Iris pigment epithelial cell (primary cell): ENCODE measurements around the gene PRR29.
"Not testable (repeated sequence)": the region's sequence is repeated elsewhere in the genome, so short reads cannot be mapped to it uniquely, and the experiment has no call there.

Experiments
- DNase-seq: peaks from one replicate; pipeline ENCODE4 v3.0.0-alpha.2; 2011; ENCODE audit warnings: low read depth

The PRR29 gene

DNA sequence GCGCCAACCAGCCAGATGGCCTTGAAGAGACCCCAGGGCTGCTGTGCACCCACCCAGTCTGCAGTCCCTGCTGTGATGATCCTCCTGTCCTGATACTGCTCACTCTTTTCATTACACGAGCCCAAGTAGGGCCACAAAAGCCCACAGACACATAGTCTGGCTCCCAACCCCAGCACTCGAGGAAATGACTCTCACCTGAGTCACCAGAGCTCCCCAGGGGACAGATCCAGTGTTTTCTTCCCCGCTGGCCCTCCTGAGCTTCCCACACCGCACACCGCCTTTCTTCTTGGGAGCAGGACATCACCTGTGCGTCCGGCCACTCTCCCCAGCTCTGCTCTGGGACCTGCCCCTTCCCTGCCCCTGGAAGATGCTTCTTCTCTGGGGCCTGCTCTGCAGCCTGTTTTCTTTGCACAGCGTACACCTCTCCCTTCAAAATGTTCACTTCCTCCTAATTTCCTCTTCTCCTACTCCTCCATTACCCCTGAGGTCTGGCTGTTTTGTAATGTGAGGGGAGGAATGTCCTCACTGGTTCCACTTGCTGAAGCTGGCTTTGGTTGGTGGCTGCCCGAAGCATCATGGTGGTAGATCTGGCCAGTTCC, 23.5 kb upstream of the PRR29 start:
- DNase-seq, result peak; percentile 50

DNA sequence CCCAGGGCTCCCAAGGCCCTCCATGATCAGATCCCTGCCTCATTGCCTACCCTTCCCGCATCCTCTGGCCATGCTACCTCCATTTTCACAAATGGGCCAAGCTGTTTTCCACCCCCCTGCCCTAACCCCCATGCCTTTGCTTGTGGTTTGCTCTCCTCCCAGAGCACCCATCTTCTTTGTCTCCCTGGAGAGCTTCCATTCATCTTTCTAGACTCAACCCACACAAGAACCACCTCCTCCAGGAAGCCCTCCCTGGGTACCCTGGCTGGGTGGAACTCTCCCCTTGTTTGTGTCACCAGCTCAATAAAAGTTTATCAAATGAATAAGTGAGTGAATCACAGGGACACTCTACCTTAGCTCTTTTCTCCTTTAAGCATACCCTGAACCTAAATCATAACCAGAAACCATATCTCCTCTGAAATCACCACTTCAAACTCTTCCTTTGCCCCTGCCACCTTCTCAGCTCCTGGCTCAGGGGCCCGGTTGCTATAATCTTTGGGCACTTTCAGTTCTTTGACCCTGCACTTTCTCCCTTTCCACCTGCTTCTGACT, 22.5 kb upstream of the PRR29 start:
- no peak for DNase-seq

DNA sequence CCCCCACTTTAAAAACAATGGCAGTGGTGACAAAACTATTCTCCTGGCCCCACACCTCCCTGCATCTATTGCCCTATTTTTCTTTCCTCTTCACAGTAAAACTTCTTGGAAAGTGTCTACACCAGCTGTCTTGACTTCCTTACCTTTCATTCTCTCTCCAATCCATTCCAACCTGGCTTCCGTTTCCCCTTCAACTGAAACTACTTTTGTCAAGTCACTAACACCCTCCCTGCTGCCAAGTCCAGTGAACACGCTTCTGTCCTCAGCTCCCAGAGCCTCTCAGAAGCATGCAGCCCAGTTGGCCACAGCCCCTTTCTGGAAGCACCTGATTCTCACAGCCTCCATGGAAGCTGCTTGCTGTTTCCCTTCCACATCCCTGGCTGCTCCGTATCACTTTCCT, 21.4 kb upstream of the PRR29 start:
- DNase-seq, result no peak

DNA sequence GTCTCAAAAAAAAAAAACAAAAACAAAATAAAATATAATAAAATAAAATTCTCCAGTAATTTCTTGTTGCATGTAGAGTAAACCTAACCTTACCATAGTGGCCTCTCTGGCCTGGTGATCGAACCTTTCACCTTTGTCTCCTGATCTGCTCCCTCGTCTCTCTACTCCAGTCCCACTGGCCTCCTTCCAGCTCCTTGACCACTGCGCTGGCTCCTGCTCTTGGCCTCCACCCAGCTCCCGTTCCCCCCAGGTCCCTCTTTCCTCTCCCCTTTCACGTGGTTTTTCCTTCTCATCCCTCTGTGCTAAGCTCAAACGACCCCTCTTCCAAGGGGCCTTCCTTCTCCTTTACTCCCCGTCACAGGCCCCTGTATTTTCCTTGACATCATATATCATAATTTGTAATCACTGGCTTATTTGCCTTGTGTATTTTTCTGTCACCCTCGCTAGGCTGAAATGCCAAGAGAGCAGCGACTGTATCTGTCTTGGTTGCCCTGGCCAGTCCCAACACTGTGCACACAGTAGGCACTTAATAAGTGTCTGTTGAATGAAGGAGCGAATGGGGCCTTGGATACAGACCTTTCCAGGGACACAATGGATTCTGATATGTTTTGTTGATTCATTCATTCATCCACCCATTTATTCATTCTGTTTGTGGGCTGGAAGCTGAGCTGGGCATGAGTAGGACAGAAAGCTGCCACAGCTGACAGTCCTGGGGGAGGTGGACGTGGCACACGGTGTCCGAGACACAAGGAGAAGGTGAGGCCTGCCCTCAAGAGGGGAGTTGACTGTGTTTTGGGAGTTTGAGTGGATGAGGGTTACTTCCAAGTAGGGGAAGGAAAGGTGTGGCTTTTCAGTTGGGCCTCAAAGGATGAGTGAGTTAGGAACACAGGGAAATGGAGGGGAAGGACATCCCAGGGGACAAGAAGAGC, 19.6 kb upstream of the PRR29 start:
- DNase-seq, result no peak

DNA sequence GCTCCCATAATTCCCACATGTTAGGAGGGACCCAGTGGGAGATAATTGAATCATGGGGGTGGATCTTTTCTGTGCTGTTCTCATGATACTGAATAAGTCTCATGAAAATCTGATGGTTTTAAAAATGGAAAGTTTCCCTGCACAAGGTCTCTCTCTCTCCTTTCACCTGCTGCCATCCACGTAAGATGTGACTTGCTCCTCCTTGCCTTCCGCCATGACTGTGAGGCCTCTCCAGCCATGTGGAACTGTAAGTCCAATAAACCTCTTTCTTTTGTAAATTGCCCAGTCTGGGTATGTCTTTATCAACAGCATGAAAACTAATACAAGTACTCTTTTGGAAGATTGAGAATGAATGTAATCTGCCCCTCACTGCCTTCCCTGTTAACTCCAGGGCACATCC, 15.5 kb upstream of the PRR29 start:
- DNase-seq, result not testable (repeated sequence)

DNA sequence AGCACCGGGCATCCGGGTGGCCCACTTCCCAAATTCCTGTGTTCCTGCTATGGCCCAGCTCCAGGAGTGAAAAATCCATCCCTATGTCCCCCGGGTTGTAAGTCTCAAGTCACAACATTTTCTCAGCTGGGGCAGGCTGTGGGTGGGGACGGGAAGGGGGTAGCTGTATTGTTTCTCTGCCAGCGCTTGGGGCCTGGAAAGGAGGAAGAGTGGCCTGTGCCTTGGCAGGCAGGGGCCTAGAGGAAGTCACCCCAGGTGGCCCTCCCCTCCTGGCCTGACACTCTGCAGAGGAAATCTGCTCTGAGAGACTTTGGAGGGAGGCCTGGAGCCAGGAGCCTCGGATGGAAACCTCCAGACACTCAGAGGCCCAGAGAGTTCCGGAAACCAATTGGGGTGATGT, 14.8 kb upstream of the PRR29 start:
- no peak for DNase-seq

DNA sequence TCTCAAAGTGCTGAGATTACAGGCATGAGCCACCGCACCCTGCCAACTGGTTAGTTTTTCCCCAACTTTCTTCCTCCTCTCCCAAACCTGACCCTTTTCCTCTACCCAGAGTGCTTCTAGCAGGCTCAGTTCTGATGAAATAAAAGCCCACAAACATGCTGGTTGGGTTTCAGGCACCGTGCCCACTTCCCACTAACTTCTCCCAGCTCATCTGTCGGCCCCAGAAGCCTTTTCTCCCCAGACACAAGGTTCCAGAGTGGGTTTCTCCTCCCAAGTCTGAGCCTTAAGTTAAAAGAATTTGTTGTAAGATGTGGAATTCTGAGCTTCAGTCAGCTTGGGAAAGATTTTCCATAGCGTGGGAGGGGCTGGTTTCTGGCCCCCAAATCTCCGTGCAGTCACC, 13.9 kb upstream of the PRR29 start:
- DNase-seq, result peak; percentile 30

DNA sequence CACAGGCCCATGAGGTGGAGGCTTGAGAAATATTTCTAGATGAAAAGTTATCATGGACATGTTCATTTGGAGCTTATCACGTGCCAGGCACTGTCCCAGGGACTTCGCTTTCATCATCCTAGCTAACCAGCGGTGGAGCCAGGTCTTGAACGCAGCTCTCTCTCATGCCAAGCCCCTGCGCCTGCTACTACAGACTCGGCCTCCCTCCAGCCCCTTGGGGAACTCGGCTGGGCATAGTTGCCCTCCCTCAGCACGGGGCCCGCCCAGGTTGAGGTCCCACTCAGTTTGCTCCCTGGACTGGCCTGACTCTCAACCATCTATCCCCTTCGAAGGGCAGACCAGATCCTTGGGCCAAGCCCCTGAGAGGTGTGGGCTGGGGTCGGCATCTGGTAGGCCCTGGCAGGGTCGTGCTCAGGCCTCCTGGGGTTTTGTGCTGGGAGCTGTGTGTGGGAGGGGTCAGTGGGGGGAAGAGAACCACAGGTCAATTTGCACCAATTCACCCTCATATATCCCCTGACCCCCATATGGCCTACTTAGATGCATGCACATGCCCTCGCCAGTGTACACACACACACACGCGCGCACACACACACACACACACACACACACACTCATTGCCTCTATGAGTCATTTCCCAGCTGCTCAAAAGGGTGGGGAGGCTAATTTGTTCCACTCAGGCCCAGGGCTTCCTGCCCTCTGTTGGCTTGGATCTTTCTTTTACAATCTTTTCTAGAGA, 13.3 kb upstream of the PRR29 start:
- peak; percentile 91 for DNase-seq

DNA sequence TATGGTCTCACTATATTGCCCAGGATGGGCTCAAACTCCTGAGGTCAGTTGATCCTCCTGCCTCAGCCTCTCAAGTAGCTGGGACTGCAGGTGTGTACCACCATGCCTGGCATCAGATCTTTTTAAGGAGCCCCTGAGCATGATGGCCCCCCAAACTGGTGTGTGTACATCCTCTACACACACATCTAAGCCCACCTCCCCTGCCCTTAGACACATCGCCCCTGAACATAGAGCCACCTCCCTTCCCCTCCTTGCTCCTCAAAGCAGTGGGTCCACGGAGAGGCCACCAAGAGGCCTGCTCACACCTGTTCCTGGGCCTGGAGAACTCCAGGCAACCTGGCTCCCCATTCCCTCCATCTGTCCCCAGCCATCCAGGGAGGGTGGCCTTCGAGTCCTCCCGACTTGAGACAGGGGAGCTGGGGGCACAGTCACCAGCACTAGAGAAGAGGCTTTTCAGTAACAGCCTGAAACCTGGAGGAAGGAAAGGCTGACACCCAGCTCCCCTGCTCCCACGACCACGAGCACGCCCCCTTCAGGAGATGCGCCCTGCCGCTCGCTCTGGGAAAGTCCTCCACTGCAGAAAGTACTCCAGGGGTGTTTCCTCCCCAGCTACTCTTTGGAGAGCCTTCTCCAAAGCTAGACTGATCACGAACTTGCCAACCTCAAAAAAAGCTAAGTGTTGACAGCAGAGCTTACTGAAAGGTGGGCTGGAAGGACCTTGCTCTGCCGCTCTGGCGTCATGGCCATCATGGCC, 12.6 kb upstream of the PRR29 start:
- no peak for DNase-seq

DNA sequence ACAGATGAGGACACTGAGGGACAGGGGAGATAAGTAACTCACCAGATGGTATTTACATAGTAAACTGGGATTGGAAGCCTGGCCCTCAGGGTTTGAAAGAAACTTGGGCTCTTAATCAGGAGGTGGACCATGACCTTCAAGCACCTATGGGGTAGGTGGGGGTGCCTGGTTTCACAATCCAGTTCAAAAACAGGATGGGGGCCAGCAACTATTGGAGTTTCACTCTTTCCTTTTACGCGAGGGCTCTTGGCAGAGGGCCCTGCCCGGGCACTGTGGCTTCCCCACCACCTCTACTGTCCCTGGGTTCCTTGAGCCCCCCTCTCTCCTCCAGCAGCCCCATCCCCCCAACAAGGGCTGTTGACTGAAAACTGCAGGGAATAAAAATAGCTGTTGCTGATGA, 11.3 kb upstream of the PRR29 start:
- no peak for DNase-seq

DNA sequence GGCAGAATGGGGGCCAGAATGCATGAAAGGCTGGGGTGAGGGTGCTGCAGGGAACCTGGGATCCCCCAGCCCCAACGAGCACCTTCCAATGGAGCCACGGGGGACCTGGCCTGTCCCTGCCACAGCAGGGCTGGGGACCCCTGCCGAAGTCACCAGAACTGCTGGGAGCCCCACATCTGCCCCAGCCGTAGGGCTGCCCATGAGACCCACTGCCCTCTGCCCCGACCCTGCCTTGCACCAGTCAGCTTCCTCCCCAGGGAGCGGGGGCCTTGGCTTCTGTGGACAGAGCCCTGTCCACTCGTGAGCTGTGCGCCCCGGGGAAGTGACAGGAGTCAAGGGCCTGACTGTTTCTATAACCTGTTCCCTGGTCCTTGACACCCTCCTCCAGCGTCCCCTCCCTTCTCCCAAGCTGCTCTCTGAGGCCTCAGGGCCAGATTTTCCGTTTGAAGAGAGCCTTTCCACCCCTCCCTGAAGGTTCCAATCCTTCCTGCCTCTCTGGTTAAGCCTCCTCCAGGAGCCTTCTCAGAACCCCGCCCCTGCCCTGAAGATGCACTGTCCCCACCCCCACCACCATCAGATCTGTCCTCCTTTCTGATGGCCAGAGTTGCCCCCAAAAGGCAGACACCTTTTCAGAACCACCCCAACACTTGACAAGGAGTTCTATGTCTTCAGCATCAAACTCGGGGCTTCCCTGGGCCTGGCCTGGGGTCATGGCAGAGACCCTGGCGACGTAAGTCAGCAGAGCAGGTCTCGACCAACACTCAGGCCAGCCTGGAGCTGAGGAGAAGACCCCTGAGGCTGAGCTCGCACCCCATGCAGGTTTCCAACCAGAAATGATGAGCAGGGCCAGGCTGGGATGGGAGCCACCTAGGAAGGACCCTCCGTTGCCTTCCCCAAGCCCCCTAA, 10.7 kb upstream of the PRR29 start:
- DNase-seq, result no peak

DNA sequence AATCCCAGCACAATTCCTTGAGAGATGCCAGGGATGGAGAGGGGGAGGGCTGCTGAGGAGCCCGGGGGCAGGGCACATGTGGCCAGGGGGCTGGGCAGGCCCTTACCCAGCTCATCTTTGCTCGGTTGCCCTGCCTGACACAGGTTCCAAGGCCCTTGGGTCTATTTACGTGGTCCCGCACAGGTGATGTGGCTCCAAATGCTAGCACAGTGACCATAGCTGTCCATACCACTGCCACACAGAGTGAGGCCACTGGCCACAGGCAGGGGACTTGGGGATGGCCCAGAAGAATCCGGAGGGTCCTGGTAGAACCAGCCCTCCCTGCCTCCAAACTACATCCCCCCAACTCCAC, 10.0 kb upstream of the PRR29 start:
- no peak for DNase-seq

DNA sequence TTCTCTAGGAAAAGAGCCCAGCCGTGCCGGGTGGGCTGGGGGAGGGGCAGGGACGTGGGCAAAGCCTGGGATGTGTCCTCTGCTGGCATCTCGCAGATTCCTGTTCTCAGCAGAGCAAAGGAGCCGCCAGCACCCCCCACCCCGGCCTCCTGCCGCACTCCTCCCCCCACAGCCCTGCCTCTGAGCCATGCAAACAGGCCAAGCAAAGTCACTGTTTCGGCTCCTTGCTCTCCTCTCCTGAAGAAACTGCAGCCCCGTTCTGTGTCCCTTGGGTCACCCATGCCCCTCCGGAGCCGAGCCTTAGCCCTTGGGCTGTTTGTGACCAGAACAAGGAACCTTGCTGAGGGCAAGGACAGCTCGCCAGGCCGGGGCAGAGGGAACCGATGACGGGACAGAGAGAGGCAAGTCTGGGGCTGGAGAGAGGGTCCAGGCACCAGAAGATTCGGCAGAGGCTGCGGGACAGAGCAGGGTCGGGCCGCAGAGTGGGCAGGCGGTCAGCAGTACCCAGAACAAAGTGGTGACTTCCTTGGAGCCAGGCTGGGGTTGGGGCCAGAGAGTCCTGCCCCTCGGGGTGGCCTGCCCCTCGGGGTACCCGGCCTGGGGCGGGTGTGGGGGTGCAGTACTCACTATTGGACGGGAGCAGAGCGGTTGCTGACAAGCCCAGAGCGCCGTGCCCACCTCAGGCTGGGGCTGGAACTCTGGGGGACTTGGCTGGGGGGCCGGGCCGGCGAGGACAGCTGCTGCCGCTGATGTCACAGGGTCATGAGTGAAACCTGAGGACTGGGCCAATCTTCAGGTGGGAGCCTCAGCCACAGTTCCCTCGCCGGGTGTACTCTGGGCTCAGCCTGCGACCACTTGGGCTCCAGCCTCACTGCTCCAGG, 9.2 kb upstream of the PRR29 start:
- DNase-seq, result no peak

DNA sequence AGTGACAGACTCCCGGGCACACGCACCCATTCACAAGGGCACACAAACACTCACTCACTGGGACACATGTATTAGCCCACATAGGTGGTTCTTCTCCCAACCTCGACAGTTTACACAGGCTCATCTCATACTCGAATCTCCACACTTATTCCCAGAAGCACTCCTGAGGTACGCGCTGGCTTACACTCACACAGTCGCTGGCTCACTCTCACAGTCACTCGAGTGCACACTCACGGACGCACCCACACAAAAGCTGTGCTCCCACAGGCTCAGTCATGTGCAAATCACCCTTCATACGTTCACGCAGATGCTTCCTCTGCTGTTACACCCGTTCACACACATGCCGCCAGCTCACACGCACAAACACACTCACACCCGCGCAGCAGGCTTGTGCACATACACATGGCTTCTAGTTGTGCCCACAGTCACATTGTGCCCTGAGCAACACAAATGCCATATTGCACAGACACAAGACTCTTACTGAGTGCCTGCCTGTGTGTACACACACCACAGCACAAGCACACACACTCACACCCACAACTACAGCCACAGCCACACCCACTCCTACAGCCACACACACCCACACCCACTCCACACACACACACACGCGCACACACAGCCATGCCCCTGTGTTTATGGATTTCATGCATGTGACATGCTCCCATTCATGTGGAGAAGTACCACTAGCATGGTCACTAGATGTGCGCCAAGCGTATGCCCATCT, 8.4 kb upstream of the PRR29 start:
- DNase-seq, result no peak

DNA sequence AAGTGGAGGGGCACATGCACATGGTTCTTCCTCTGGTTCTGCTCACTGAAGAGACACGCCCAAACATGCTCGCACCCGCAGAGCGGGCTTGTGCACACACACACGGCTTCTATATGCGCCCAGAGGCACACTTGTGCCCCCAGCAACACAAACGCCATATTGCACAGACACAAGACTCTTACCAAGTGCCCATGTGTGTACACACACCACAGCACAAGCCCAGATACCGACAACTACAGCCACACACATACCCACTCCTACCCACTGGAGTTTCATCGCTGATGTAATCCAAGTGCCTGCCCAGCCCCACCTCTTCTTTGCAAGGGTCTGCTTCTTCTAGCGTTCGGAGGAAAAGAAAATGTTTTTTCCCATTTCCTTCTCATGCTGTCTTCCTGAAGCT, 6.5 kb upstream of the PRR29 start:
- DNase-seq, result no peak

DNA sequence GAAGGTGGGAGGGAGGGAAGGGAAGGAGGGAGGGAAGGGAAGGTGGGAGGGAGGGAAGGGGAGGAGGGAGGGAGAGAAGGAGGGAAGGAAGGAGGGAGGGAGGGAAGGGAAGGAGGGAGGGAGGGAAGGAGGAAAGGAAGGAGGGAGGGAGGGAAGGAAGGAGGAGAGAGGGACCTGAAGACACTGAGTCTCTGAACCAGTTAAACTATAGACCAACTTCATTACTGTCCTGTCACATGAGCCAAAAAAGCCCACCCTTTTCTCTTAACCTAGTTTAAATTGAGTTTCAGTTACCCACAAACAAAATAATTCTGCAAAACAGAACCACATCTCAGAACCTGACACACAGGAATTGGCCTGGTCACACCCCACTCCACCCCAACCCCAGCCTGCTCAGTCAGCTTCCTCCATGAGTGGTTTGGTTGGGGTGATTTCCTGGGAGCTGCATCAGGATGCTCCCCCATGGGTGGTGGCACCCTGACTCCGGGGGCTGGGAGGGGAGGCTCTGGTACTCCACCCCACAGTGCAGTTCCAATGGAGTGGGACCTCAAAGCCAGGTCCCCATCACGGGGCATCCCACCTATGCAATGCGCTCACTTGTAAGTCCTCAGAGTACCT, 4.7 kb upstream of the PRR29 start:
- no peak for DNase-seq

DNA sequence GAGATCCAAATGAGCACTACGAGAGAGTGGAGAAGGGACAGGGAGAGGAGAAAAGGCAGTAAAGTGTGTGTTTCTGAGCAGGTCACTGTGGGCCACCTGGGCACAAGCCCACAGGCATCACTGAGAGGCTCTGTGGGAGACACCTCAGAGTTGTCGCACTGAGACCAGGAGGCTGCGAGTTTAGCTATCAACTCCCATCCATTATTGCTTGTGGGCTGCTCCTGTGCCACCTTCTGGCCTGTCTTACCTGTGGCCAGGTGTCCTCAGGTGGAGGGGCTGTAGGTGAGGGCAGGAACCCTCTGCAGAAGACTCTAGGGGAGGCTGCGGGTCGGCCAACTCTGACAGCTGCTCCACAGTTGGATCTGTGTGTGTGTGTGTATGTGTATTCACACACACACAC, 2.5 kb upstream of the PRR29 start:
- no peak for DNase-seq

DNA sequence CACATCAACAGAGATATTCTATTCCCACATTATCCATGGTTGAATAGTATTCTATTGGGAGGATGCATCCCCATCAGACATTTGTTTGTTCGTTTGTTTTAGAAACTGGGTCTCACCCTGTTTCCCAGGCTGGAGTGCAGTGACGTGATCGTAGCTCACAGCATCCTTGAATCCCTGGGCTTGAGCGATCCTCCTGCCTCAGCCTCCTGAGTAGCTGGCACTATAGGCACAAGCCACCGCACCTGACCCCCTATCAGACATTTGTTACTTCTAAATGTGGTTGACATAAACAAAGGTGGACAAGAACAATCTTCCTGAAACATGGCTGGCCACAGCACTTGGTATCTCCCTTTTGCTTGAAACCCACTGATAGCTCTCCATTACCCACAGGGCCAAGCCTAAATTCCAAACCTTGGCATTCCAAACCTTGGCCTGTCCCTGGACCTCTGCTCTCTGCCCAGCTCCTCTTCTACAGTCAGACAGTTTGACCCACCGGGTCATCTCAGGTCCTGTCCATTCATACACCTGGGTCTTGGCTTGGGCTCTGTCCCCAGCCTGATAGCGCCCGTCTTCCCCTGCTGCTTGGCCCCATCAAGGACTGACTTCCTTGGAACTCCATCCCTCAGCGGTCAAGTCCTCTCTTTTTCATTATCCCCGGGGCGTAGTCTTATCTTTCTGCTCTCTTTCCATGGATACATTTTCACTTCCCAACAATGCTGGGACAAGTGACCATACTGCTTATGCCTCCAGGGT, 1.5 kb upstream of the PRR29 start:
- DNase-seq, result no peak
